ENCODE results near the gene FAM228A. TPM values are rescaled to one million over a fixed set of nuclear protein-coding genes. Genes with fewer than 3 reads are reported as not detected.
"Not testable (repeated sequence)": the region's sequence is repeated elsewhere in the genome, so short reads cannot be mapped to it uniquely, and the experiment has no call there.

The FAM228A gene
- under 1 TPM in 1 of 2 experiments, not detected in 1; 0.26 TPM for total RNA-seq

- intact Hi-C loops (cut with micrococcal nuclease), result no loop called here
- no peak for DNase-seq
- Mint-ChIP-seq H3K4me3 (no peak within 1 kb of the TSS), H3K9me3 (no peaks in the 10 kb centered on the region), H3K36me3 (ENCODE audit: low read depth) (no peaks in the 10 kb centered on the region), H3K27me3 (ENCODE audit: low read depth) (peaks cover 5% of the 10 kb centered on the region), H3K27ac (no peak within 1 kb of the TSS), H3K4me1 (ENCODE audit: low read depth) (peaks cover 5% of the 10 kb centered on the region)
- CTCF ChIA-PET, result no interaction called here
Measured at GRCh38 chr2:24174851-24175277, at the start of gene FAM228A. FAM228A (plus strand) TSS chr2:24175053; CDS start chr2:24175481, 428 bp downstream.

GRCh38 chr2:24125956-24126355 is 48.9 kb upstream of the FAM228A start:
- DNase-seq, result no peak
- H3K27me3 Mint-ChIP-seq (ENCODE audit: low read depth), result peaks cover 5% of the 10 kb centered on the region
- intact Hi-C loops (cut with micrococcal nuclease), result no loop called here
- H3K4me3 Mint-ChIP-seq, result no peak overlapping the region
- no peaks in the 10 kb centered on the region for H3K36me3 Mint-ChIP-seq (ENCODE audit: low read depth)
- H3K27ac Mint-ChIP-seq, result no peak overlapping the region
- no peaks in the 10 kb centered on the region for H3K9me3 Mint-ChIP-seq
- H3K4me1 Mint-ChIP-seq (ENCODE audit: low read depth), result peaks cover 8% of the 10 kb centered on the region
- CTCF ChIA-PET, result no interaction called here

- Mint-ChIP-seq H3K4me1 (ENCODE audit: low read depth) (peaks cover 2% of the 10 kb centered on the region), H3K4me3 (no peak overlapping the region), H3K27me3 (ENCODE audit: low read depth) (no peaks in the 10 kb centered on the region), H3K9me3 (peaks cover 6% of the 10 kb centered on the region), H3K36me3 (ENCODE audit: low read depth) (peaks cover 4% of the 10 kb centered on the region), H3K27ac (no peak overlapping the region)
- no peak for DNase-seq
- CTCF ChIA-PET, result interaction anchor here (0.6 to 0.7 kb wide), 2 partner anchors 91 to 135 kb away, joined by 3 read pairs; no protein-coding TSS in a partner anchor
- intact Hi-C loops (cut with micrococcal nuclease), result no loop called here
Measured at GRCh38 chr2:24132543-24132942, 42.3 kb upstream of the FAM228A start.

GRCh38 chr2:24140305-24140704 is 34.5 kb upstream of the FAM228A start:
- H3K27me3 Mint-ChIP-seq (ENCODE audit: low read depth); intact Hi-C loops (cut with micrococcal nuclease); H3K27ac Mint-ChIP-seq; H3K36me3 Mint-ChIP-seq (ENCODE audit: low read depth); CTCF ChIA-PET; DNase-seq; H3K4me3 Mint-ChIP-seq; H3K4me1 Mint-ChIP-seq (ENCODE audit: low read depth); H3K9me3 Mint-ChIP-seq: not testable (repeated sequence)

GRCh38 chr2:24147364-24147763 is 27.5 kb upstream of the FAM228A start:
- Mint-ChIP-seq H3K36me3 (ENCODE audit: low read depth) (peaks cover 18% of the 10 kb centered on the region), H3K4me3 (no peak overlapping the region), H3K27ac (no peak overlapping the region), H3K4me1 (ENCODE audit: low read depth) (no peaks in the 10 kb centered on the region), H3K9me3 (peaks cover 22% of the 10 kb centered on the region), H3K27me3 (ENCODE audit: low read depth) (no peaks in the 10 kb centered on the region)
- intact Hi-C loops (cut with micrococcal nuclease), result no loop called here
- no peak for DNase-seq
- CTCF ChIA-PET, result interaction anchor here (0.6 to 0.8 kb wide), 2 partner anchors 17 to 305 kb away, joined by 3 to 4 read pairs; no protein-coding TSS in a partner anchor

GRCh38 chr2:24152413-24153197 is 22.2 kb upstream of the FAM228A start:
- Mint-ChIP-seq H3K27me3 (ENCODE audit: low read depth) (no peaks in the 10 kb centered on the region), H3K27ac (no peak overlapping the region), H3K9me3 (peaks cover 13% of the 10 kb centered on the region), H3K4me1 (ENCODE audit: low read depth) (no peaks in the 10 kb centered on the region), H3K36me3 (ENCODE audit: low read depth) (peaks cover 14% of the 10 kb centered on the region), H3K4me3 (no peak overlapping the region)
- no peak for DNase-seq
- intact Hi-C loops (cut with micrococcal nuclease), result no loop called here
- CTCF ChIA-PET, result interaction anchor here (1.3 kb wide), 1 partner anchor 69 kb away, joined by 3 read pairs; the partner anchor contains the start of gene TP53I3

GRCh38 chr2:24153478-24153877 is 21.4 kb upstream of the FAM228A start:
- H3K4me1 Mint-ChIP-seq (ENCODE audit: low read depth), result no peaks in the 10 kb centered on the region
- H3K27ac Mint-ChIP-seq, result no peak overlapping the region
- no peaks in the 10 kb centered on the region for H3K27me3 Mint-ChIP-seq (ENCODE audit: low read depth)
- CTCF ChIA-PET, result interaction anchor here (1.3 kb wide), 1 partner anchor 69 kb away, joined by 3 read pairs; the partner anchor contains the start of gene TP53I3
- no peak overlapping the region for H3K4me3 Mint-ChIP-seq
- peaks cover 6% of the 10 kb centered on the region for H3K9me3 Mint-ChIP-seq
- no peak for DNase-seq
- intact Hi-C loops (cut with micrococcal nuclease), result no loop called here
- H3K36me3 Mint-ChIP-seq (ENCODE audit: low read depth), result peaks cover 7% of the 10 kb centered on the region

GRCh38 chr2:24158131-24158530 is 16.7 kb upstream of the FAM228A start:
- Mint-ChIP-seq H3K36me3 (ENCODE audit: low read depth) (peaks cover 3% of the 10 kb centered on the region), H3K27me3 (ENCODE audit: low read depth) (no peaks in the 10 kb centered on the region), H3K27ac (no peak overlapping the region), H3K4me1 (ENCODE audit: low read depth) (no peaks in the 10 kb centered on the region), H3K9me3 (no peaks in the 10 kb centered on the region), H3K4me3 (no peak overlapping the region)
- intact Hi-C loops (cut with micrococcal nuclease), result no loop called here
- no peak for DNase-seq
- CTCF ChIA-PET, result no interaction called here

GRCh38 chr2:24159708-24160107 is 15.1 kb upstream of the FAM228A start:
- no peak overlapping the region for H3K4me3 Mint-ChIP-seq
- H3K36me3 Mint-ChIP-seq (ENCODE audit: low read depth), result peaks cover 3% of the 10 kb centered on the region
- H3K27me3 Mint-ChIP-seq (ENCODE audit: low read depth), result no peaks in the 10 kb centered on the region
- DNase-seq, result no peak
- H3K9me3 Mint-ChIP-seq, result no peaks in the 10 kb centered on the region
- H3K27ac Mint-ChIP-seq, result no peak overlapping the region
- intact Hi-C loops (cut with micrococcal nuclease), result no loop called here
- CTCF ChIA-PET, result no interaction called here
- H3K4me1 Mint-ChIP-seq (ENCODE audit: low read depth), result no peaks in the 10 kb centered on the region

GRCh38 chr2:24160761-24161160 is 14.1 kb upstream of the FAM228A start:
- Mint-ChIP-seq H3K27ac (no peak overlapping the region), H3K4me1 (ENCODE audit: low read depth) (no peaks in the 10 kb centered on the region), H3K9me3 (no peaks in the 10 kb centered on the region), H3K4me3 (no peak overlapping the region), H3K36me3 (ENCODE audit: low read depth) (peaks cover 3% of the 10 kb centered on the region), H3K27me3 (ENCODE audit: low read depth) (no peaks in the 10 kb centered on the region)
- intact Hi-C loops (cut with micrococcal nuclease), result no loop called here
- CTCF ChIA-PET, result interaction anchor here (0.6 kb wide), 1 partner anchor 197 kb away, joined by 4 read pairs; no protein-coding TSS in a partner anchor
- no peak for DNase-seq

GRCh38 chr2:24162494-24162893 is 12.4 kb upstream of the FAM228A start:
- intact Hi-C loops (cut with micrococcal nuclease), result no loop called here
- DNase-seq, result no peak
- Mint-ChIP-seq H3K27me3 (ENCODE audit: low read depth) (no peaks in the 10 kb centered on the region), H3K27ac (no peak overlapping the region), H3K4me1 (ENCODE audit: low read depth) (no peaks in the 10 kb centered on the region), H3K9me3 (no peaks in the 10 kb centered on the region), H3K36me3 (ENCODE audit: low read depth) (peaks cover 3% of the 10 kb centered on the region), H3K4me3 (no peak overlapping the region)
- CTCF ChIA-PET, result interaction anchor here (1.0 to 2.1 kb wide), 3 partner anchors 11 to 338 kb away, joined by 3 to 11 read pairs (median 3); no protein-coding TSS in a partner anchor

- Mint-ChIP-seq H3K9me3 (no peaks in the 10 kb centered on the region), H3K36me3 (ENCODE audit: low read depth) (peaks cover 3% of the 10 kb centered on the region), H3K27ac (no peak overlapping the region), H3K4me3 (no peak overlapping the region), H3K27me3 (ENCODE audit: low read depth) (no peaks in the 10 kb centered on the region), H3K4me1 (ENCODE audit: low read depth) (no peaks in the 10 kb centered on the region)
- no peak for DNase-seq
- CTCF ChIA-PET, result interaction anchor here (0.8 to 2.1 kb wide), 8 partner anchors 11 to 339 kb away, joined by 3 to 11 read pairs (median 4); partner anchors contain the start of gene TP53I3
- intact Hi-C loops (cut with micrococcal nuclease), result no loop called here
Measured at GRCh38 chr2:24163186-24163585, 11.7 kb upstream of the FAM228A start.

GRCh38 chr2:24163601-24164000 is 11.3 kb upstream of the FAM228A start:
- no peak for DNase-seq
- Mint-ChIP-seq H3K4me3 (no peak overlapping the region), H3K36me3 (ENCODE audit: low read depth) (peaks cover 3% of the 10 kb centered on the region), H3K27ac (no peak overlapping the region), H3K4me1 (ENCODE audit: low read depth) (no peaks in the 10 kb centered on the region), H3K27me3 (ENCODE audit: low read depth) (no peaks in the 10 kb centered on the region), H3K9me3 (no peaks in the 10 kb centered on the region)
- intact Hi-C loops (cut with micrococcal nuclease), result no loop called here
- CTCF ChIA-PET, result interaction anchor here (0.8 to 2.1 kb wide), 8 partner anchors 10 to 339 kb away, joined by 3 to 11 read pairs (median 4); partner anchors contain the start of gene TP53I3

Data from activated naive CD4-positive, alpha-beta T cell treated with anti-CD3 and anti-CD28 coated beads for 36 hours (primary cell).